Tibial nerve (tissue), 4 donors: Measurements from ENCODE around the gene NFAT5. TPM values are rescaled to one million over a fixed set of nuclear protein-coding genes. Genes with fewer than 3 reads are reported as not detected.
A peak's percentile ranks its signal among the peaks of the same experiment; 100 is the strongest.
"Not testable (repeated sequence)": the region's sequence is repeated elsewhere in the genome, so short reads cannot be mapped to it uniquely, and the experiment has no call there.

ENCODE experiments used
- DNase-seq, 2 donors: peaks; one replicate each; pipeline ENCODE4 v3.0.0-alpha.2; 2019; ENCODE audit warnings: low spot score in 2 of 2
- H3K27ac ChIP-seq, 4 donors: fragments of 200-600 bp; sonication (generic) in 3 of 4; one replicate each; pipeline ENCODE4 v1.5.1; 2017 to 2019; ENCODE audit warnings: mild to moderate bottlenecking in 1 of 4
- H3K27me3 ChIP-seq, 2 donors: fragments of 200-600 bp; sonication (generic) in 1 of 2; one replicate each; pipeline versions ENCODE4 v1.5.1 to v1.6.0; 2017 to 2019
- H3K36me3 ChIP-seq, 3 donors: fragments of 200-600 bp; sonication (generic); one replicate each; pipeline ENCODE4 v1.5.1; 2018 to 2019
- H3K4me1 ChIP-seq, 4 donors: fragments of 200-600 bp; sonication (generic) in 3 of 4; one replicate each; pipeline ENCODE4 v1.5.1; 2017 to 2019
- H3K4me3 ChIP-seq, 4 donors: fragments of 200-600 bp; sonication (generic) in 3 of 4; one replicate each; pipeline ENCODE4 v1.5.1; 2017 to 2019; ENCODE audit warnings: mild to moderate bottlenecking in 1 of 4, moderate library complexity in 1 of 4
- H3K9me3 ChIP-seq, 4 donors: fragments of 200-600 bp; sonication (generic) in 3 of 4; one replicate each; pipeline ENCODE4 v1.5.1; 2017 to 2019
- CTCF ChIP-seq, 5 experiments: fragments of 200-600 bp in 3 of 5; fragments of 450-650 bp in 2 of 5; sonication (generic) in 3 of 5; IDR thresholded peaks; one replicate each; pipeline ENCODE4 v1.5.1; 2016 to 2019; ENCODE audit warnings: antibody characterized with exemption in 5 of 5, mild to moderate bottlenecking in 3 of 5, moderate library complexity in 2 of 5
- EP300 ChIP-seq, 2 donors: sonication (generic); formaldehyde crosslinking; IDR thresholded peaks; one replicate each; pipeline ENCODE4 v1.6.1; 2017; ENCODE audit warnings: antibody characterized with exemption in 2 of 2, mild to moderate bottlenecking in 1 of 2
- POLR2A ChIP-seq, 2 donors: fragments of 450-650 bp; IDR thresholded peaks; one replicate each; pipeline ENCODE4 v1.6.1; 2017; ENCODE audit warnings: antibody characterized with exemption in 2 of 2, mild to moderate bottlenecking in 2 of 2, moderate library complexity in 2 of 2
- WGBS, 2 donors: methylation state at CpG; one replicate each; pipeline ENCODE4 v1.1.5; 2018; 5-methylcytosine and 5-hydroxymethylcytosine counted together
- total RNA-seq, 4 donors: library from RNA; depleted of rRNA; stranded (reverse); fragments of >200 nt; gene quantifications; one replicate each; pipeline ENCODE4 v1.1.0, GENCODE V29; 2016

NFAT5 gene
- total RNA-seq, 4 donors from 2014 or later = 53.2 to 61.4 (median 57.5) TPM

- H3K27me3 ChIP-seq = no peaks in the 10 kb centered on the region
- H3K27ac ChIP-seq = peak overlapping the region in 2 of 4 donors; percentile 17 to 44
- 45 to 46% methylated on average over 2 of the region's 2 CpGs for WGBS, 2 donors
- TF ChIP-seq EP300 (IDR thresholded peaks at IDR 0.05) (no peak), CTCF (IDR thresholded peaks at IDR 0.05) (no peak), POLR2A (IDR thresholded peaks at IDR 0.05) (no peak)
- peaks cover 0 to 70% (median 37%) of the 10 kb centered on the region in 4 donors for H3K4me1 ChIP-seq
- no peak overlapping the region for H3K4me3 ChIP-seq
- no peaks in the 10 kb centered on the region for H3K9me3 ChIP-seq
- no peaks in the 10 kb centered on the region for H3K36me3 ChIP-seq
- no peak for DNase-seq
Observed at GRCh38 chr16:69568676-69569075, 2.9 kb downstream of the NFAT5 start.

- not testable (repeated sequence) for H3K27me3 ChIP-seq, DNase-seq, H3K27ac ChIP-seq, H3K9me3 ChIP-seq, H3K4me3 ChIP-seq, H3K36me3 ChIP-seq
- H3K4me1 ChIP-seq = peaks cover 0 to 34% (median 2%) of the 10 kb centered on the region in 4 donors
- 88 to 89% methylated on average over 9 of the region's 9 CpGs for WGBS, 2 donors
Observed at GRCh38 chr16:69578771-69579170, 13.0 kb downstream of the NFAT5 start.

GRCh38 chr16:69579783-69580481 lies 14.2 kb downstream of the NFAT5 start:
- 71% methylated on average over 2 of the region's 2 CpGs for WGBS, 2 donors
- no peaks in the 10 kb centered on the region for H3K27me3 ChIP-seq
- no peaks in the 10 kb centered on the region for H3K9me3 ChIP-seq
- no peak for DNase-seq
- no peak overlapping the region for H3K27ac ChIP-seq
- TF ChIP-seq POLR2A (IDR thresholded peaks at IDR 0.05) = no peak
- no peak for TF ChIP-seq CTCF (IDR thresholded peaks at IDR 0.05)
- no peak for TF ChIP-seq EP300 (IDR thresholded peaks at IDR 0.05)
- H3K36me3 ChIP-seq = peaks cover 0 to 9% (median 0%) of the 10 kb centered on the region in 3 donors
- H3K4me3 ChIP-seq = no peak overlapping the region
- peaks cover 0 to 33% (median 2%) of the 10 kb centered on the region in 4 donors for H3K4me1 ChIP-seq

GRCh38 chr16:69581297-69581696 lies 15.5 kb downstream of the NFAT5 start:
- Histone ChIP-seq H3K4me3 (no peak overlapping the region), H3K27ac (no peak overlapping the region), H3K36me3 (peaks cover 0 to 9% (median 0%) of the 10 kb centered on the region in 3 donors), H3K27me3 (no peaks in the 10 kb centered on the region), H3K4me1 (peaks cover 0 to 28% (median 2%) of the 10 kb centered on the region in 4 donors), H3K9me3 (no peaks in the 10 kb centered on the region)
- DNase-seq = no peak
- TF ChIP-seq CTCF (IDR thresholded peaks at IDR 0.05) = no peak
- TF ChIP-seq POLR2A (IDR thresholded peaks at IDR 0.05) = no peak

GRCh38 chr16:69584493-69584892 lies 18.7 kb downstream of the NFAT5 start:
- not testable (repeated sequence) for DNase-seq, H3K36me3 ChIP-seq, H3K27me3 ChIP-seq, H3K4me3 ChIP-seq, H3K9me3 ChIP-seq, H3K27ac ChIP-seq
- 94 to 96% methylated on average over 5 of the region's 5 CpGs for WGBS, 2 donors
- H3K4me1 ChIP-seq = peaks cover 0 to 13% (median 0%) of the 10 kb centered on the region in 4 donors

GRCh38 chr16:69589434-69590269 lies 23.9 kb downstream of the NFAT5 start:
- WGBS, 2 donors = 58 to 67% methylated on average over 7 of the region's 7 CpGs
- Histone ChIP-seq H3K36me3 (no peaks in the 10 kb centered on the region), H3K9me3 (no peaks in the 10 kb centered on the region), H3K27me3 (no peaks in the 10 kb centered on the region), H3K4me3 (no peak overlapping the region), H3K27ac (no peak overlapping the region), H3K4me1 (peaks cover 0 to 51% (median 5%) of the 10 kb centered on the region in 4 donors)
- TF ChIP-seq POLR2A (IDR thresholded peaks at IDR 0.05) (no peak), EP300 (IDR thresholded peaks at IDR 0.05) (no peak), CTCF (IDR thresholded peaks at IDR 0.05) (no peak)
- DNase-seq = no peak
